GM19193 (cell line): ENCODE results near the gene CCDC169.

Experiments used
- POLR2A ChIP-seq: IDR thresholded peaks from 4 replicates; pipeline ENCODE4 v1.6.1; 2011; ENCODE audit not compliant: insufficient read depth, insufficient read length; ENCODE audit errors: extremely low read depth

Gene CCDC169

GRCh38 chr13:36210738-36211137 is 86.9 kb downstream of the CCDC169 start:
- TF ChIP-seq POLR2A = no peak

GRCh38 chr13:36207672-36208071 is 89.9 kb downstream of the CCDC169 start:
- no peak for TF ChIP-seq POLR2A

GRCh38 chr13:36193151-36193855 is 104.3 kb downstream of the CCDC169 start:
- TF ChIP-seq POLR2A = no peak

- TF ChIP-seq POLR2A = no peak
These were observed 105.4 kb downstream of the CCDC169 start for GRCh38 chr13:36192166-36192565.

GRCh38 chr13:36190771-36191170 is 106.8 kb downstream of the CCDC169 start:
- TF ChIP-seq POLR2A = no peak

- TF ChIP-seq POLR2A = no peak
These were observed 109.2 kb downstream of the CCDC169 start for GRCh38 chr13:36188441-36188840.

- no peak for TF ChIP-seq POLR2A
These were observed 113.7 kb downstream of the CCDC169 start for GRCh38 chr13:36183901-36184300.
